OCI-LY1 (cell line): ENCODE measurements around the gene TNN.

ENCODE experiments used
- CTCF ChIP-seq: fragments of 200-600 bp; sonication (generic), shearing (Covaris generic); IDR thresholded peaks from 2 replicates; pipeline ENCODE4 v1.5.1; 2017; ENCODE audit warnings: mild to moderate bottlenecking, antibody characterized with exemption, low read length, moderate library complexity, mixed read lengths
- EZH2 ChIP-seq: fragments of 200-600 bp; sonication (generic), shearing (Covaris generic); IDR thresholded peaks from 2 replicates; pipeline ENCODE4 v1.8.0; 2017; ENCODE audit warnings: borderline replicate concordance, mixed run types, mild to moderate bottlenecking, antibody characterized with exemption, low read length, moderate library complexity, mixed read lengths

GRCh38 chr1:175120511-175120910 is 52.9 kb downstream of the TNN start:
- no peak for TF ChIP-seq CTCF
- no peak for TF ChIP-seq EZH2
